Activated T-cell treated with anti-CD3 and anti-CD28 coated beads, Interleukin-2, amount 50 U/mL, for 72 hours (primary cell): ENCODE results near the gene FAM107B. TPM values are rescaled to one million over a fixed set of nuclear protein-coding genes. Genes with fewer than 3 reads are reported as not detected.
A peak's percentile ranks its signal among the peaks of the same experiment; 100 is the strongest.

Source experiments
- ATAC-seq, 2 donors: fragments of 150-1000 bp; cut with Tn5 transposase; replicated peaks in 1 of 2; 2 replicates each; pipeline ENCODE4 v1.10.0; 2021; ENCODE audit warnings: moderate library complexity in 2 of 2, mild to moderate bottlenecking in 1 of 2
- DNase-seq, 2 donors: peaks; one replicate each; pipeline ENCODE4 v3.0.0; 2021 to 2022; ENCODE audit warnings: mixed read lengths in 1 of 2
- H3K27ac Mint-ChIP-seq: one replicate; pipeline ENCODE4 v1.8.0; 2022; ENCODE audit warnings: mild to moderate bottlenecking, moderate library complexity, mixed read lengths
- H3K27me3 Mint-ChIP-seq: one replicate; pipeline ENCODE4 v1.8.0; 2022; ENCODE audit warnings: low read depth, mixed read lengths
- H3K36me3 Mint-ChIP-seq, 2 donors: one replicate each; pipeline ENCODE4 v1.8.0; 2022; ENCODE audit warnings: mixed read lengths in 2 of 2, mild to moderate bottlenecking in 1 of 2; ENCODE audit not compliant: insufficient read depth in 2 of 2
- H3K4me1 Mint-ChIP-seq: one replicate; pipeline ENCODE4 v1.8.0; 2022; ENCODE audit warnings: low read depth, mixed read lengths
- H3K4me3 Mint-ChIP-seq, 2 donors: one replicate each; pipeline ENCODE4 v1.8.0; 2022; ENCODE audit warnings: mild to moderate bottlenecking in 2 of 2, mixed read lengths in 2 of 2, moderate library complexity in 2 of 2
- H3K9me3 Mint-ChIP-seq, 2 donors: one replicate each; pipeline ENCODE4 v1.8.0; 2022; ENCODE audit warnings: mixed read lengths in 2 of 2
- total RNA-seq, 2 donors: library from RNA; stranded (reverse); gene quantifications; one replicate each; pipeline ENCODE4 v1.2.3, GENCODE V29; 2022

The FAM107B gene
- total RNA-seq, 2 donors from 2014 or later, result 163 to 180 TPM

GRCh38 chr10:14612873-14613587, 161.7 kb downstream of the FAM107B start:
- no peak overlapping the region for H3K4me3 Mint-ChIP-seq
- peaks cover 48% of the 10 kb centered on the region for H3K4me1 Mint-ChIP-seq
- H3K9me3 Mint-ChIP-seq, result no peaks in the 10 kb centered on the region
- H3K27ac Mint-ChIP-seq, result no peak overlapping the region
- ATAC-seq (peak in 1 of 2 donors; percentile 24), DNase-seq (no peak)
- no peaks in the 10 kb centered on the region for H3K36me3 Mint-ChIP-seq
- H3K27me3 Mint-ChIP-seq, result peaks cover 6% of the 10 kb centered on the region

DNA sequence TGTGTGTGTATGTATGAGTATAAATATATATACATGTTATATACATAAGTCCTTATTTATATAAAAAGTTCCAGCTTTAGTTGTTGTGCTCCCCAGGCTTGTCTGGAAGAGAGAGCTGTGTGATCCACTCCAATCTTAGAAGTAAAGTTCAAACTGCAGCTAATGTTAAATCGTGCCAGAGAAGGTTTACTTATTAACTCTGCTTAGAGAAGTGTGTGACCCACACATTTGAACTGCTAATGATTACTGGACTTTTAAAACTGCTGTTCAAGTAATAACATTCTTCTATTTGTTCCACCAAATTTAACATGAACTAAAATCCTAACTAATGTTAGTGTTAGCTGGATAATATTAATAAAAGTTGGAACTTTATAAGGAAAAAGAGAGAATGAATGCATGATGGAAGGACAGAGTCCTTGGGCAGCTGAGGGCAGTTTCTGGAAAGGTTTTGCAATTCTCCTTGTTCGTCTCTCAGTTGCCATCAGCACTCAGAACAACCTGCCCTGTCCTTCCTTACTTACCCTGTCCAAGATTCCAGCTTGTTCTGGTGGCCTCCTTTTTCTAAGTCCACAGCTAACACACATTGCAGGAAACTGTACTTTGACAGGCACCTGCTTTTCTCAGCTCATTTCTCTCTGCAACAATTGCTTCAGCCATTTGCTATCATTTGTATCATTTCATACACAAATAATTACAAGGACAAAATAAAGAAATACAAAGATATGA, 162.6 kb downstream of the FAM107B start:
- ATAC-seq, result no peak

DNA sequence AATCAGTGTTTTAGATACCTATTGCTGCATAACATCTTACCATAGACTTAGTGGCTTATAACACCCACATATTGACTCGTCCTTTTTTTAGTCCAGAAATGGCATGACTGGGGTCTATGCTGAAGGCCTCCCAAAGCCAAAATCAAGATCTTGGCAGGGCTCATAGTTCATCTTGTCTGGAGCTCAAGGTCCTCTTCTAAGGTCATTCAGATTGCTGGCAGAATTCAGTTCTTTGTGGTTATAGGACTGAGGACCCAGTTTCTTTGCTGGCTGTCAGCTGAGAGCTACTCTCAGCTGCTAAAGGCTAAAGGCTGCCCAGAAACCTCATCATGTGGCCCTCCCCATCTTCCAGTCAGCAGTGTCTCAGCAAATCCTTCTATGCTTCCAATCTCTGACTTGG, 165.5 kb downstream of the FAM107B start:
- no peak for DNase-seq
- ATAC-seq, result no peak
- H3K4me3 Mint-ChIP-seq, result no peak overlapping the region
- H3K4me1 Mint-ChIP-seq, result peaks cover 64% of the 10 kb centered on the region
- no peak overlapping the region for H3K27ac Mint-ChIP-seq
- H3K9me3 Mint-ChIP-seq, result peaks cover 8% of the 10 kb centered on the region in 2 donors
- H3K36me3 Mint-ChIP-seq, result peaks cover 10 to 15% of the 10 kb centered on the region in 2 donors
- H3K27me3 Mint-ChIP-seq, result peaks cover 6% of the 10 kb centered on the region

More for the DNA sequence above, 162.6 kb downstream of the FAM107B start:
- H3K9me3 Mint-ChIP-seq, result no peaks in the 10 kb centered on the region
- no peak overlapping the region for H3K4me3 Mint-ChIP-seq
- H3K4me1 Mint-ChIP-seq, result peaks cover 48% of the 10 kb centered on the region
- no peak for DNase-seq
- no peaks in the 10 kb centered on the region for H3K36me3 Mint-ChIP-seq
- H3K27me3 Mint-ChIP-seq, result peaks cover 6% of the 10 kb centered on the region
- H3K27ac Mint-ChIP-seq, result no peak overlapping the region

GRCh38 chr10:14608381-14609001, 166.2 kb downstream of the FAM107B start:
- Mint-ChIP-seq H3K36me3 (peaks cover 10 to 16% of the 10 kb centered on the region in 2 donors), H3K27me3 (peaks cover 6% of the 10 kb centered on the region), H3K4me1 (peaks cover 61% of the 10 kb centered on the region), H3K27ac (no peak overlapping the region), H3K9me3 (peaks cover 8% of the 10 kb centered on the region in 2 donors), H3K4me3 (no peak overlapping the region)
- no peak for DNase-seq
- no peak for ATAC-seq

- Mint-ChIP-seq H3K27ac (no peak overlapping the region), H3K9me3 (peaks cover 8% of the 10 kb centered on the region in 2 donors), H3K4me1 (peaks cover 60% of the 10 kb centered on the region), H3K4me3 (no peak overlapping the region), H3K27me3 (peaks cover 6% of the 10 kb centered on the region), H3K36me3 (peaks cover 16 to 25% of the 10 kb centered on the region in 2 donors)
- ATAC-seq (no peak), DNase-seq (no peak)
Measured at GRCh38 chr10:14606633-14607032, 168.1 kb downstream of the FAM107B start.

DNA sequence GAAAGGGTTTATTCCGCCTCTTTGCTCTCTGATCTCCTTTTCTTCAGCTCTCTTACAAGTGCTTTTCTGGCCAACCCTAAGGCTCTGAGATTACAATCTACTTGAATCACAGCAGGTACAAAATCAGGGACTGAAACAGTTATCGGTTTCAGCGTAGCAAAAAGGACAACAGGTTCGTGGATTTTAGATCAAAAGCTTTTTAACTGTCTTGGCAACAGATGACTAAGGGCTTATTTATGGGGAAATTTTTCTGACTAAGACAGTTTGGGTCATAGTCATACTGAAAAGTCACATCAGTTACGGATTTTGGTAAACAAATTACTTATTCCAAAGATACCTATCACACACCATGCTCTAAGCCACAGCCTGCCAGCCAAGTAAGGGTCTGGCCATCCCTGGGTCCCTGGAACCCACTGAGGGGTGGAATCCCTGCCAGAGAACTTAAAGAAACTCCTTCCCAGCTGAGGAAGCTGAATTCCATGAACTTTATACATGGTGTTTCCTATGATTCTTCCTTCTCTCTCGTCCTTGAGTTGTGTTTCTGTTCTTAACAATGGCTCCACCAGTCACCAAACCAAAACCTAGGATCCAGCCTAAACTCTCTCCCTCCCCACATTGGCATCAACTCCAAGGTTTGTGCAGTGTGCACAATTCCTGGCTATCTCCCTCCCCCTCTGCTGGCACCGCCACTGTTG, 169.3 kb downstream of the FAM107B start:
- Mint-ChIP-seq H3K9me3 (peaks cover 8% of the 10 kb centered on the region in 2 donors), H3K36me3 (peaks cover 24 to 35% of the 10 kb centered on the region in 2 donors), H3K4me1 (peaks cover 72% of the 10 kb centered on the region), H3K4me3 (peak overlapping the region; percentile 91 to 93), H3K27ac (peak overlapping the region; percentile 94), H3K27me3 (peaks cover 6% of the 10 kb centered on the region)
- peak; percentile 58 to 64 for DNase-seq
- peak; percentile 78 for ATAC-seq

- DNase-seq (peak; percentile 75 to 83), ATAC-seq (peak; percentile 56 to 63)
- peaks cover 27 to 43% of the 10 kb centered on the region in 2 donors for H3K36me3 Mint-ChIP-seq
- peak overlapping the region; percentile 94 for H3K27ac Mint-ChIP-seq
- peaks cover 78% of the 10 kb centered on the region for H3K4me1 Mint-ChIP-seq
- peaks cover under 1% of the 10 kb centered on the region for H3K27me3 Mint-ChIP-seq
- H3K9me3 Mint-ChIP-seq, result peaks cover 8% of the 10 kb centered on the region in 2 donors
- H3K4me3 Mint-ChIP-seq, result peak overlapping the region; percentile 91 to 93
Measured at GRCh38 chr10:14604181-14605142, 170.2 kb downstream of the FAM107B start.

- Mint-ChIP-seq H3K4me1 (peaks cover 78% of the 10 kb centered on the region), H3K27me3 (no peaks in the 10 kb centered on the region), H3K27ac (peak overlapping the region; percentile 95), H3K36me3 (peaks cover 27 to 43% of the 10 kb centered on the region in 2 donors), H3K4me3 (peak overlapping the region; percentile 95 to 96), H3K9me3 (peaks cover 8% of the 10 kb centered on the region in 2 donors)
- DNase-seq (peak in 1 of 2 donors; percentile 39), ATAC-seq (peak; percentile 3 to 10)
Measured at GRCh38 chr10:14603534-14604102, 171.1 kb downstream of the FAM107B start.

GRCh38 chr10:14602807-14603533, 171.7 kb downstream of the FAM107B start:
- Mint-ChIP-seq H3K27me3 (no peaks in the 10 kb centered on the region), H3K36me3 (peaks cover 33 to 50% of the 10 kb centered on the region in 2 donors), H3K9me3 (peaks cover 8% of the 10 kb centered on the region in 2 donors), H3K4me3 (peak overlapping the region; percentile 95 to 96), H3K4me1 (peaks cover 78% of the 10 kb centered on the region), H3K27ac (peak overlapping the region; percentile 95)
- DNase-seq (no peak), ATAC-seq (no peak)

DNA sequence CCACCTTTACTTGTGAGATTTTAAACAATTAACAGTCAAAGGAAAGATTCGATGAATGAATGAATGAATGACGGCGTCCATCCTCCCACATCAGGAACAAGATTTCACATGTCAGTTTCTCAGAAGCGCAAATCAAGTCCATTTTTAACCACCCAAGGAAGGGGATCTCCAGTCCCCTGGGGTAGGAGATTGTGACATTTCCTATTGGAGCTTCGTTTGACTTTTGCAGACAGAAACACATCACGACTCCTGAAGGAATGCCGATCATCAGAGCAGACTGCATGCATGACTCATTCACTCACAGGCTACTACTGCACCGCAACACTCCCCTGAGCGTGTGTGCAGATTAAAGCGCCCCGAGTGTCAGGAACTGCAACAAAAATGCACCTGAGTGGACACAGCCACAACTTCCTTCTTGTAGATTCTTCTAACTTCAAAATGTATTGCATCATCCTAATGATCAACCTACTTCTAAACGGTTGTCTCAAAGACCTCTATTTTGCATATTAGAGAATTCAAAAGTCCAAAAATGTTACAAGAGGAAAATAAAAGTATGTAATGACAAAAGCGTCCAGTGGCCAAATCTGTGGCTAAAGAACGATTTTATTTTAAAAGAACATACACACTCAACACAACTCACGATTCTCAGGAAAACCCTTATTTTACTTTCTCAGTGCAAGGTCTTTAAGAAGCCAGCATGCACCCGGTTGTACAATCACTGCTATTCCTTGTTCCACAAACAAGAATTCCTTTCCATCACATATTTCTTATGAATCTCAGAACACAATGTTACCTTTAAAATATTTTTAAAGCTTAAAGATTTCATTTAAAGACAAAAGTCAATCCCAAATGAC, 172.6 kb downstream of the FAM107B start:
- peak overlapping the region; percentile 95 to 96 for H3K4me3 Mint-ChIP-seq
- H3K9me3 Mint-ChIP-seq, result peaks cover 8% of the 10 kb centered on the region in 2 donors
- DNase-seq, result peak; percentile 61
- peak; percentile 12 to 32 for ATAC-seq
- H3K36me3 Mint-ChIP-seq, result peaks cover 33 to 56% of the 10 kb centered on the region in 2 donors
- no peaks in the 10 kb centered on the region for H3K27me3 Mint-ChIP-seq
- peaks cover 76% of the 10 kb centered on the region for H3K4me1 Mint-ChIP-seq
- peak overlapping the region; percentile 55 for H3K27ac Mint-ChIP-seq
